IMR-90 (cell line): ENCODE measurements around the gene LBH. TPM values are rescaled to one million over a fixed set of nuclear protein-coding genes. Genes with fewer than 3 reads are reported as not detected.

Experiments
- ATAC-seq: fragments of 200-7000 bp; cut with Tn5 transposase; 2 replicates; pipeline ENCODE4 v1.9.1; 2020; ENCODE audit warnings: low read depth, mild to moderate bottlenecking, moderate library complexity
- BruUV-seq: library from RNA; stranded (reverse); fragments of 400-500 nt; replicated peaks from 2 replicates; lab custom pipeline; 2021; lab: Mats Ljungman, UMichigan
- CTCF ChIA-PET: fragments of 300-600 bp; formaldehyde crosslinking; extraction: SDS; loops from one replicate; lab custom pipeline; 2021; ENCODE audit warnings: antibody characterized with exemption; lab: Yijun Ruan, JAX
- POLR2A ChIA-PET: fragments of 300-600 bp; sonication (Branson Sonifier 250); formaldehyde crosslinking; loops from one replicate; lab custom pipeline; 2022; ENCODE audit warnings: antibody characterized with exemption; ENCODE audit not compliant: unreplicated experiment; lab: Charles Lee
- DNase-seq: peaks from one replicate; pipeline ENCODE4 v3.0.0; 2013
- H2AFZ ChIP-seq: replicated peaks from 2 replicates; pipeline ENCODE3; 2013; ENCODE audit warnings: low read length, mild to moderate bottlenecking; ENCODE audit not compliant: poor library complexity
- H2AK5ac ChIP-seq: 2 replicates; pipeline ENCODE4 v1.6.1; 2013; ENCODE audit warnings: low read depth, low read length, inconsistent platforms
- H2AK9ac ChIP-seq: replicated peaks from 2 replicates; pipeline ENCODE3; 2013; ENCODE audit warnings: mild to moderate bottlenecking, low read depth, low read length, moderate library complexity; ENCODE audit not compliant: poor library complexity
- H2BK120ac ChIP-seq: 2 replicates; pipeline ENCODE4 v1.6.1; 2013; ENCODE audit warnings: low read depth, low read length, inconsistent platforms
- H2BK15ac ChIP-seq: 3 replicates; pipeline ENCODE4 v1.6.1; 2013; ENCODE audit warnings: low read depth, low read length, inconsistent platforms
- H2BK20ac ChIP-seq: 2 replicates; pipeline ENCODE4 v1.6.1; 2013; ENCODE audit warnings: low read depth, mild to moderate bottlenecking, inconsistent platforms, low read length, moderate library complexity
- H2BK5ac ChIP-seq: 2 replicates; pipeline ENCODE4 v1.6.1; 2013; ENCODE audit warnings: mild to moderate bottlenecking, low read depth, low read length, inconsistent platforms; ENCODE audit not compliant: poor library complexity, severe bottlenecking
- H3K14ac ChIP-seq: replicated peaks from 2 replicates; pipeline ENCODE4 v1.6.1; 2013; ENCODE audit warnings: low read depth, low read length, inconsistent platforms
- H3K18ac ChIP-seq: 2 replicates; pipeline ENCODE4 v1.6.1; 2013; ENCODE audit warnings: low read depth, low read length, control low read depth
- H3K23ac ChIP-seq: 2 replicates; pipeline ENCODE4 v1.6.1; 2013; ENCODE audit warnings: low read depth, low read length, inconsistent platforms
- H3K27ac ChIP-seq: 2 replicates; pipeline ENCODE4 v1.5.1; 2013; ENCODE audit warnings: mild to moderate bottlenecking, control low read depth, low read length; ENCODE audit not compliant: insufficient read depth
- H3K27me3 ChIP-seq: 2 replicates; pipeline ENCODE4 v1.6.1; 2013; ENCODE audit warnings: low read length; ENCODE audit not compliant: control insufficient read depth, insufficient read depth
- H3K36me3 ChIP-seq: 2 replicates; pipeline ENCODE4 v1.6.1; 2013; ENCODE audit warnings: low read length, mixed read lengths; ENCODE audit not compliant: control insufficient read depth, insufficient read depth
- H3K4ac ChIP-seq: 2 replicates; pipeline ENCODE4 v1.6.1; 2013; ENCODE audit warnings: low read depth, low read length, inconsistent platforms
- H3K4me1 ChIP-seq: 2 replicates; pipeline ENCODE4 v1.6.1; 2013; ENCODE audit warnings: low read length, mixed read lengths; ENCODE audit not compliant: control insufficient read depth, insufficient read depth
- H3K4me2 ChIP-seq: 2 replicates; pipeline ENCODE4 v1.6.1; 2013; ENCODE audit warnings: low read depth, mild to moderate bottlenecking, control low read depth, low read length, moderate library complexity
- H3K4me3 ChIP-seq: 2 replicates; pipeline ENCODE4 v1.5.1; 2013; ENCODE audit warnings: low read depth, mild to moderate bottlenecking, control low read depth, low read length, moderate library complexity; ENCODE audit not compliant: insufficient read depth
- H3K56ac ChIP-seq: 2 replicates; pipeline ENCODE4 v1.6.1; 2013; ENCODE audit warnings: low read length, inconsistent platforms; ENCODE audit not compliant: insufficient read depth; ENCODE audit errors: extremely low read depth
- H3K79me1 ChIP-seq, 2 experiments: 2 replicates each; pipeline ENCODE4 v1.6.1; 2013; ENCODE audit warnings: low read length in 2 of 2, inconsistent platforms in 1 of 2, low read depth in 1 of 2
- H3K9ac ChIP-seq: 2 replicates; pipeline ENCODE4 v1.6.1; 2013; ENCODE audit warnings: low read depth, low read length, control low read depth
- H3K9me1 ChIP-seq: 2 replicates; pipeline ENCODE4 v1.6.1; 2013; ENCODE audit warnings: low read length, inconsistent platforms; ENCODE audit not compliant: insufficient read depth
- H3K9me3 ChIP-seq: 2 replicates; pipeline ENCODE4 v1.6.1; 2013; ENCODE audit warnings: low read length; ENCODE audit not compliant: control insufficient read depth, insufficient read depth
- H4K20me1 ChIP-seq: 2 replicates; pipeline ENCODE4 v1.6.1; 2013; ENCODE audit warnings: low read length, inconsistent platforms; ENCODE audit not compliant: insufficient read depth
- H4K5ac ChIP-seq: 2 replicates; pipeline ENCODE4 v1.6.1; 2013; ENCODE audit warnings: mild to moderate bottlenecking, low read depth, low read length, control low read depth
- H4K8ac ChIP-seq, 2 experiments: 2 replicates each; pipeline ENCODE4 v1.6.1; 2013; ENCODE audit warnings: low read depth in 2 of 2, low read length in 2 of 2, control low read depth in 1 of 2, inconsistent platforms in 1 of 2
- H4K91ac ChIP-seq: 2 replicates; pipeline ENCODE4 v1.6.1; 2013; ENCODE audit warnings: low read depth, low read length, inconsistent platforms; ENCODE audit not compliant: insufficient read depth
- CEBPB ChIP-seq: IDR thresholded peaks from 2 replicates; pipeline ENCODE4 v1.6.1; 2012; ENCODE audit warnings: low read depth, low read length, improper control_type of control experiment
- RFX5 ChIP-seq: IDR thresholded peaks from 2 replicates; pipeline ENCODE4 v1.8.0; 2012; ENCODE audit warnings: low read depth, mild to moderate bottlenecking, low read length, moderate library complexity
- WGBS, 2 experiments: methylation state at CpG; one replicate each; pipeline versions ENCODE4 v1.1.5 to v1.1.7; 2013; ENCODE audit warnings: missing lambda C conversion rate in 2 of 2; ENCODE audit not compliant: insufficient read length in 1 of 2; ENCODE audit errors: extremely low coverage in 2 of 2; 5-methylcytosine and 5-hydroxymethylcytosine counted together
- dilution Hi-C: fragments of 300-500 bp; cut with HindIII; formaldehyde crosslinking; loops from one replicate; pipeline ENCODE4 v1.14.3; 2018; ENCODE audit warnings: low sequenced_read_pairs; ENCODE audit not compliant: unreplicated experiment
- in situ Hi-C: fragments of 300-500 bp; cut with MboI; formaldehyde crosslinking; loops from 3 replicates; pipeline ENCODE4 v1.14.3; 2019; ENCODE audit warnings: low sequenced_read_pairs, inconsistent platforms, mixed read lengths
- intact Hi-C: fragments of 100-400 bp; cut with micrococcal nuclease; formaldehyde crosslinking; loops from 2 replicates; pipeline ENCODE4 v1.10.0; 2022
- polyA plus RNA-seq, 3 experiments: library from polyadenylated mRNA; depleted of rRNA; stranded (reverse); fragments of >200 nt; gene quantifications; 2 replicates each; pipeline ENCODE4 v1.2.3, GENCODE V29; 2012; ENCODE audit warnings: low replicate concordance in 1 of 3
- total RNA-seq: library from RNA; depleted of rRNA; stranded (reverse); fragments of >200 nt; gene quantifications from 2 replicates; pipeline ENCODE4 v1.2.3, GENCODE V29; 2012

LBH gene
- total and polyA plus RNA-seq, 2 of the 4 experiments (the other 2 are of a cell fraction) = 158 to 202 TPM

DNA sequence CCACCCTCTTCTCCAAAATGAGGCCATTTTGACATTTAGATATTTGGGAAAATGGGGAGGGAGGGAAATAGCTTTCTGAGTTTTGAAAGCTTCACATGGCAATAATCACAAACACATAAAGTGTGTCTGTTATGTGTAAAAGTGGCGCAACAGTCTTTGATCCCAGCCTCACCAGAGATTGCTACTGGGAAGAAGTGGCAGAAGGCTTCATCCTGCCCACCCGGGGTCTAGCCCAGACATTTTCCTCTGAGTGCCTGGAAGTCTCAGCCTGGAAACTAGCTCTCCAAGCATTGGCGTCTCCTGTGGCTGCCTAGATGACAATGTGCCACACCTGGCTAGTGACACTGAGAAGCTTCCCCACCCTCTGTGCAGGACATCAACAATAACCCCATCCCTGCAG lies 1.7 kb upstream of the LBH start:
- H3K14ac ChIP-seq = no peak overlapping the region
- H3K79me1 ChIP-seq = peaks cover 5 to 31% of the 10 kb centered on the region in 2 experiments; a peak in 3 of 4 replicates
- no peak for TF ChIP-seq RFX5
- peak; percentile 31; the same call in 1 of the 2 replicates for TF ChIP-seq CEBPB
- CTCF ChIA-PET = interaction anchor here (0.6 to 1.6 kb wide), 6 partner anchors 9 to 482 kb away, joined by 3 to 10 read pairs (median 4); no protein-coding TSS in a partner anchor
- peak overlapping the region in 1 of 2 experiments; percentile 7; a peak in 1 of 4 replicates for H4K8ac ChIP-seq
- H4K5ac ChIP-seq = no peak overlapping the region
- no peak for ATAC-seq
- intact Hi-C loops (no loop called here), in situ Hi-C loops (no loop called here), dilution Hi-C loops (no loop called here)
- peaks cover 11% of the 10 kb centered on the region for H3K9me1 ChIP-seq
- H3K27ac ChIP-seq = no peak overlapping the region
- no peak overlapping the region for H3K23ac ChIP-seq
- BruUV-seq = no TSS peak
- peak overlapping the region; percentile 21; the same call in 1 of the 3 replicates for H2BK15ac ChIP-seq
- H3K27me3 ChIP-seq = no peaks in the 10 kb centered on the region
- H3K9me3 ChIP-seq = no peaks in the 10 kb centered on the region
- no peak overlapping the region for H3K4me2 ChIP-seq
- 95% methylated on average over 2 of the region's 3 CpGs; no CpG with 5 or more reads in 1 of the 2 experiments for WGBS, 2 experiments
- peak overlapping the region; percentile 45 for H3K4ac ChIP-seq
- peak overlapping the region; percentile 42; the same call in 1 of the 2 replicates for H2BK20ac ChIP-seq
- no peak overlapping the region for H3K56ac ChIP-seq
- no peak overlapping the region for H3K18ac ChIP-seq
- H2BK5ac ChIP-seq = no peak overlapping the region
- H2BK120ac ChIP-seq = no peak overlapping the region
- H4K91ac ChIP-seq = no peak overlapping the region
- peak overlapping the region; percentile 43 for H2AFZ ChIP-seq
- no peak overlapping the region for H2AK9ac ChIP-seq
- no peak overlapping the region for H3K4me3 ChIP-seq
- H4K20me1 ChIP-seq = peaks cover 33% of the 10 kb centered on the region
- POLR2A ChIA-PET = no interaction called here
- no peak overlapping the region for H3K9ac ChIP-seq
- DNase-seq = no peak
- H3K4me1 ChIP-seq = peaks cover 11% of the 10 kb centered on the region
- peak overlapping the region; percentile 71 for H2AK5ac ChIP-seq
- H3K36me3 ChIP-seq = peaks cover 17% of the 10 kb centered on the region
